Stromal cell of bone marrow (primary cell): Measurements from ENCODE around the gene MAP3K4.
A peak's percentile ranks its signal among the peaks of the same experiment; 100 is the strongest.

ENCODE experiments used
- DNase-seq: peaks from one replicate; pipeline ENCODE4 v3.0.0-alpha.2; 2012; ENCODE audit warnings: low read depth

The MAP3K4 gene

DNA sequence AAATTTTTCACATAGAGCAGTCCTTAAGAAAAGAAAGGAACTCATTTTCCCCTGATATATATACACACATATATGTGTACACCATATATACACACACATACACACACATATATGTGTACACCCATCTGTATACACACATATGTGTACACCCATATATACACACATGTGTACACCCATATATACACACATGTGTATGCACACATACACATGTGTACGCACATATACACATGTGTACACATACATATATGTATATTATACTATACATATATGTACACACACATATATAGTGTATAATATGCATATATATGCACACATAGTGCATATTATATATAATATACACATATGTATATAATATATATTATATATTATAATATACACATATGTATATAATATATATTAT is 9.1 kb downstream of the MAP3K4 start:
- DNase-seq: no peak

DNA sequence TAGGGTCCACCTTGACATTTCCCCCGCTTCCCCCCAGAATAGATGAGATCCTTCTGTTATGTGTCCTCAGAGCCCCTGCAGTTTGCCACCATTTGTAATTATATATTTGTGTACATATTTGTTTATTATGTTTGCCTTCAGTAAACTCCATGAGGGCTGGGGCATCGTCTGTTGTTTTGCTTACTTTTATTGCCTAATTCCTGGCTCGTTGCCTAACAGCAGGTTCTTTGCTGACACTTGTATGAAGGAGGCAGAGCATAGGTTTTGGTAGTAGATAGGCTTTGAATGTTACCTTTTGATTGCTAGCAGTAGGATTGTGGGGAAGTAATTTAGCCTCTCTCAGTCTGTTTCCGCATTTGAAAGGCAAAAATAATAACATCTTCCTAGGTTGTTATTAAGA is 9.9 kb downstream of the MAP3K4 start:
- DNase-seq: no peak

DNA sequence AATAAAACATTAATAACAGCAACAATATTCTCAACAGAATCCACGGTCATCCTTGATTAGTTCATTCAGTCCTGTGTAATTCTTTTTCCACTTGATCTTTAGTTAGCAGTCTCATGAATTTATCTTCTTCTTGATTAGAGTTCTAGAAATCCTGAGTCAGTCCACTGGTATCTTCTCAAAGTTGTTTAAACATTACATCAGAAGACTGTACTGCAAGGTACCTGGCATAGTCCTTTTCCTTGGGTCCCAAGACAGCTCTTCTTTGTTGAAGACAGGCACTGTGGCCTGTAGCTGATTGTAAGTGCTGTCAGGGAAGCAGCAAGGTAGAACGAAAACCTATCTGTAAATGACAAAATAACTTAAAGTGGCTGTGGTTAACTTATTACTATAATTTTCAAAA is 11.8 kb downstream of the MAP3K4 start:
- no peak for DNase-seq

GRCh38 chr6:161008245-161008644 is 16.7 kb downstream of the MAP3K4 start:
- no peak for DNase-seq

- DNase-seq: no peak
Observed at GRCh38 chr6:161009991-161010390, 18.4 kb downstream of the MAP3K4 start.

GRCh38 chr6:161010418-161010817 is 18.8 kb downstream of the MAP3K4 start:
- peak; percentile 23 for DNase-seq

GRCh38 chr6:161011492-161012480 is 20.2 kb downstream of the MAP3K4 start:
- peak; percentile 6 for DNase-seq

- DNase-seq: no peak
Observed at GRCh38 chr6:161013695-161014094, 22.1 kb downstream of the MAP3K4 start.

DNA sequence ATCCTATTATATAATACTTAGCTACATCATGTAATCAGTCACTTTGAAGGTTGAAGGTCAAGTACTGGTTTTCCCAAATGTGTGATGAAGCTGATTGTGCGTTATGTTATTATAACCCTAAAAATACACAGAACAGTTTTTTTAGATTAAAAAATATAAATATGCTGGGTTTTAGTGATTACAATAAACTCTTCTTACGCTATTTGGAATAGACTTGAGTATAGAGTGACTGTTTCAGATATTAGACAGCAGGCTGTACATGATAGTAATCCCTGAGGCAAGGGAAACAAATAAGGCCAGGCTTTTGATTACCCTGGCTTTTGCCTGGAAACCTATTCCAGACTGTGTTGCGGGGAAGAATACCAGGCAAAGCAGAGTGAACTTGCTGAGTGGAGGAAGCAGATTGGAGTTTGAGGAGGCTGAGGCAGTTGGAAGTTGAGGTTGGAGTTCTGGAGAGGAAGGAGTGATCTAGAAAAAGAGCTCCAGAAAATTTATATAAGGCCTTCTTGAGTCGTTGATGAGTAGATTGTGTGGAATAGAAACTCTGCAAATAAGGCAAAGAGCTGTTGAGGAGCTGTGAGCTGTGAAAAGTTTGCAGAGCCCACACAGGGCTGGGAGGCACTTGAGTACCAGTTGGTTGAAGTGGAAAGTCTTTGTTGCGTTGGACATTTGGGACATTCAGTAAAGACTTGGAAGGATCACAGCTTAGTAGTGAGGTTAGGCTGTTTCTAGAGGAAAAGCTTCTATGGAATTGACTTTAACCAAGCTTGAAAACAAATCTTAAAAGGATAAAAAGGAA is 26.4 kb downstream of the MAP3K4 start:
- DNase-seq: no peak

GRCh38 chr6:161019324-161019839 is 27.8 kb downstream of the MAP3K4 start:
- no peak for DNase-seq

GRCh38 chr6:161021543-161021942 is 30.0 kb downstream of the MAP3K4 start:
- DNase-seq: no peak

DNA sequence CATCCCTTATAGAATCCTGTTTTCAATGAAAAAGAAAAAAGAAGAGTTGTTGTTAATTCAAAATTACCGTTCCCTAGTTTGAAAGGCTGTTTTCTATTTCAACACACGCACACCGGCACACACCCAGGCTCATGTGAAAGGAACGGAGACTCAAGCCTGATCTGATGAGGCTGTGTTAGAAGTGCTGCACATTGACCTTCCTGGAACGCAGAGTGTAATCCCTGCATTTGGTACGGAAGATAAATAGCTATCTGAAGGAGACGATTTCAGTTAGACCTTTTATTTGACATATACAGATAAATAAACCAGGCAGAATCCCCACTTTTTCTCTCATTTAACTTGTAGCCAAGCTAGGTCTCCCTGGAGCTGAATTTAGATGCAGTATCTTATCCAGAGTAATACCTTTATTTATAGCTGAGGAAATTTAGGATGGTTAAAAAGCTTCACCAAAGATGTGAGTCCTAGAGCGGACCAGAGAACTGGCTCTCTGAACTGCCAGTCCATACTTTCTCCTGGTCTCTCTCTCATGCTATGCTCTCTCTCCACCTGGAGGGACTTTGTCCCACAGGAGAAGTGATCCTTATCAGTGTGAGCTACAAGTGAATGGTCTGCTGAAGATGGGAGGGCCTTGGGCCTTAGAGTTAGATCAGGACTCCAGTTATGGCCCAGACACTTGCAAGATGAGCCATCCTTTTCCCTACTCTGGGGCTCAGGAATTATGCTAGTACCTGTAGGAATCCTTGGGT is 30.6 kb downstream of the MAP3K4 start:
- DNase-seq: no peak

- DNase-seq: no peak
Observed at GRCh38 chr6:161023316-161023715, 31.7 kb downstream of the MAP3K4 start.

- DNase-seq: no peak
Observed at GRCh38 chr6:161024364-161024920, 32.9 kb downstream of the MAP3K4 start.

- DNase-seq: no peak
Observed at GRCh38 chr6:161027385-161027784, 35.8 kb downstream of the MAP3K4 start.

GRCh38 chr6:161029195-161029809 is 37.7 kb downstream of the MAP3K4 start:
- peak; percentile 43 for DNase-seq

- no peak for DNase-seq
Observed at GRCh38 chr6:161031721-161032495, 40.3 kb downstream of the MAP3K4 start.

DNA sequence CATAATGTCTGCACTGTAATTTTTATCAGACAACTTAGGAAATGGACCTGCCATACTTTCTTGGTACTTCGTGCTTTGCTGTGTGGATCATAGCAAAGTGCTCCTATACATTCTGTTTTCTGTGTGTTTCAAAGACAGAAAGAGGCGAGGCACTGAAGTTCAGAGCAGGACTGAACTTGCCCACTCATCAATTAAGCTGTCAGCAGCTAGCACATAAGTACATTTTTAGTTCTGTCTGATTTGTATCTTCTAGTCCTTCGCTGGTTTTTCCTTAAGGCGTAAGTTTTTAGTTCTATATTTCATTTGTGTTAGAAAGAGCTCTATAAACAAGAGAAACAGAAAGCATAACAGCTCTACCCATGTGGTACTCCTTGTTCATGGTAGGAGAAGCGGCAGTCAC is 42.1 kb downstream of the MAP3K4 start:
- DNase-seq: no peak

DNA sequence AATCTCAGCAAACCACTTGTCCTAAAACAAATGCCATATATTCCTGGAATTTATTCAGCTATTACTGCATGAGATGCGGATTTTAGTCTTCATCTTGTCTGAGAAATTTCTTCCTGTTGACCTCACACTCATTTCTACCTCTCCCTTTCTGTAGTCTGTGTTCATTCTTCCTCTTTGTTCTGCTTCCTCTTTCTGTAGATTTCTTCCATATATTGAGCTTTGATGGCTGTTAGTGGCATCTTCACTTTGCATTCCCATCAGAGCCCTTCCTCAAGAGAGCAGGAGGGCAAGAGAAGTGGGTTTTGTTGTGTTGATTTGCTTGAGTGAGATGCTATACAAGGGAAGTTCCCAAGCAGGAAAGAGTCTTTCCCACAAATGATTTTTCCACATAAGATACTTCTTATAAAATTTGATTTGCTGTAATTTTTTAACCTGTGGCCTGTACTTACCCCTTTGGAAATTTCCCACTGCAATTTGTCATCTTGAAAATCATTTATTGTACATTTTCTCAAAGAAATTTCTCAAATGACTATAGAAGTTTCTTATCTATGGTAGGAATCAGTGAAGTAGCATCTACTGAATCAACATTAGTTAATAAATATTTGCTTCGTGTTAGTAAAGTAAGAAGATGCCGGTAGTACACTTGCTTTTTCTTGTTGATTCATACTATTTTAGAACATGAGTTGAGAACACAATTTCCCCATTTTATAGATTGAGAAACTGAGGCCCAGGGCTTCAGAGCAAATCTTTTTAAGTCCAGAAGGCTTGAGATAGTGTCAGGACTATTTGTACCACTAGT is 43.8 kb downstream of the MAP3K4 start:
- no peak for DNase-seq

- DNase-seq: no peak
Observed at GRCh38 chr6:161035981-161036263, 44.4 kb downstream of the MAP3K4 start.
